GM19467 (cell line): ENCODE results near the gene BRAT1.

ENCODE experiments used
- ATAC-seq: cut with Tn5 transposase; IDR thresholded peaks from one replicate; pipeline ENCODE4 v1.9.1; 2021; ENCODE audit warnings: mild to moderate bottlenecking, moderate library complexity; ENCODE audit not compliant: unreplicated experiment

BRAT1 gene

GRCh38 chr7:2500701-2501100, 54.6 kb downstream of the BRAT1 start:
- ATAC-seq: no peak

DNA sequence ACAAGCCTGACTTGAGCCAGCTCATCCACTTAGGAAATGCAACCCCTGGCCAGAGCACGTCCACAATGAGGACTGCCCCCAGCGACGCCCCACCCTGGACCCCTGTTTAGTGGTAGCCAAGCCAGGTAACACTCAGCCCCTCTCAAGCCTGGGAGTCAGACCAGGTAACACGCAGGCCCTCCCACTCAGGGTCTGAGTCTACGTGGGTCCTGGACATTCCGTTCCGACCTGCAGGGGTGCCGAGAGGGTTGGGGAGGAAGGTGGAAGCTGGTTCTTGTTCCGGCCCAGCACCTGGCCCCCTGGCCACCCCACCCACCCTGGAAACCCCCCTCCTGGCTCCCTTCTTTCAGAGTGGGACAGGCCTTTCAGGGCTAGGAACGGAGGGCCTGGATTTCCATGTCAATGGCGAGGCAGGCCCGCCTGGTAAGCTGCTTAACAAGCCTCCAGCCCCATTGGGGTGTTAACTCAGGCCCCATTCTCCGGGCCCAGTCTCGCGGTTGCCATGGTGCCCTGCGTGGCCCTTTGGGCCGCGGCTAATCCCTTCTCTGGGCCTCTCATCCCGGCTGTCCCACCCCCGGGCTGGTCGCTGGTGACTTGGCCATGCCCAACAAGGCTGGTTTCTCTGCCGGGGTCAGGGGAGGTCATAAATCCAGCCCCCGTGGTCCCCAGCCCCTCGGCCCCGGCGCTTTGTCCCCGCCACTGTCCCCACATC, 55.4 kb downstream of the BRAT1 start:
- no peak for ATAC-seq

GRCh38 chr7:2499181-2499580, 56.1 kb downstream of the BRAT1 start:
- ATAC-seq: no peak

DNA sequence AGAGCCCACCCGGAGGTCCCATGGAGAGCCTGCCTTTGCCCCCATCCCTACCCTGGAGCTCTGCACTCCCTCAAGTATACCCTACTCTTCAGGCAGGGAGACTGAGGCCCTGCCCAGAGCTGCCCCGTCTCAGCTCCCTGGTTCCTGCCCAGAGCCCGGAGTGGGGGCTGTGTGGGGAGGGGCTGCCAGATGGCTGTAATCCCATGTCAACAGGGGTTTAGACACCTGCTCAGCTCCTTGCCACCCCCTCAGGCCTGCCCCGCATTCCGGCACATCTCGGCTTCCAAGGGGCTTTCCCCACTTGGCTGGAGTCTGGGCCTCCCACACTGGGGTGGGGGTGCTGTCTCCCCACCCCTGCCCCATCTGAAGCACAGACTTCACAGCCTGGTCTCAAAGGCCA, 56.6 kb downstream of the BRAT1 start:
- no peak for ATAC-seq

DNA sequence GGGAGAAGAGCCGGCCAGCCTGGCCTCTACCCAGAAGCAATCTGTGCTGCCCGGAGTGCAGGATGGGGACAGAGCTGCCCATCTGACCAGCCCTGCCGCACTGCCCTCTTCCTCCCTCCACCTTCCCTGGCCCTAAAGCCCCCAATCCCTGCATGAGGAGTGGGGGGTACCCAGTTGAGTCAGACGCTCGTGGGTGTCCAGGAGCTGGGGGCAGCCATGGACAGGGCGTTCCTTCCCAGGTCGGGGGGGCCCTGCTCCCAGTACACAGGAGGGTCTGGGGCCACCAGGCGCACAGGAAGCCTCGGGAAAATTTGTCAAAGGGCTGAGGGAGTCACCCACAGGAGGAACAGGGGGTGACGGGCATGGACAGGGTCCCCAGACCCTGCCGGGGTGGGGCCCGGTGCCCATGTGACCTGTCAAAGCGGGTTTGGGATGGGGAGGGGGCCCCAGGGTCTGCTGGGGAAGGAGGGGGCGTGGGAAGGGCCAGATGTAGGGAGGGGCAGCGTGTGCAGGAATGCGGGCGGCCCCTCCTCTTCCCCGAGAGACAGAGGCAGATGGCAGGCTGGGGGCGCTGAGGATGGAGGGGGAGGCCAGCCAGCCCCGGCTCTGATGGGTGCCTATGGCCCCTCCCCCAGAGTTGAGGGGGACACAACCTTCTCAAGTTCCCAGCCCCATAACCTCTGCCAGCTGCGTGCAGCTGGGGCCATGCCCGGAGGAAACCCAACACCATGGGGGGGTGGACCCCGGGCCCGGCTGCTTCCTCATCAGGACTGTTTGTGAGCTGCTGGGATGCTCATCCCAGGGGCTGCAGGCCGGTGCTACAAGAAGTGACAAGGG, 57.6 kb downstream of the BRAT1 start:
- no peak for ATAC-seq

- no peak for ATAC-seq
Observed at GRCh38 chr7:2497065-2497464, 58.3 kb downstream of the BRAT1 start.

GRCh38 chr7:2496375-2496774, 58.9 kb downstream of the BRAT1 start:
- ATAC-seq: no peak

GRCh38 chr7:2495418-2496299, 59.7 kb downstream of the BRAT1 start:
- no peak for ATAC-seq

DNA sequence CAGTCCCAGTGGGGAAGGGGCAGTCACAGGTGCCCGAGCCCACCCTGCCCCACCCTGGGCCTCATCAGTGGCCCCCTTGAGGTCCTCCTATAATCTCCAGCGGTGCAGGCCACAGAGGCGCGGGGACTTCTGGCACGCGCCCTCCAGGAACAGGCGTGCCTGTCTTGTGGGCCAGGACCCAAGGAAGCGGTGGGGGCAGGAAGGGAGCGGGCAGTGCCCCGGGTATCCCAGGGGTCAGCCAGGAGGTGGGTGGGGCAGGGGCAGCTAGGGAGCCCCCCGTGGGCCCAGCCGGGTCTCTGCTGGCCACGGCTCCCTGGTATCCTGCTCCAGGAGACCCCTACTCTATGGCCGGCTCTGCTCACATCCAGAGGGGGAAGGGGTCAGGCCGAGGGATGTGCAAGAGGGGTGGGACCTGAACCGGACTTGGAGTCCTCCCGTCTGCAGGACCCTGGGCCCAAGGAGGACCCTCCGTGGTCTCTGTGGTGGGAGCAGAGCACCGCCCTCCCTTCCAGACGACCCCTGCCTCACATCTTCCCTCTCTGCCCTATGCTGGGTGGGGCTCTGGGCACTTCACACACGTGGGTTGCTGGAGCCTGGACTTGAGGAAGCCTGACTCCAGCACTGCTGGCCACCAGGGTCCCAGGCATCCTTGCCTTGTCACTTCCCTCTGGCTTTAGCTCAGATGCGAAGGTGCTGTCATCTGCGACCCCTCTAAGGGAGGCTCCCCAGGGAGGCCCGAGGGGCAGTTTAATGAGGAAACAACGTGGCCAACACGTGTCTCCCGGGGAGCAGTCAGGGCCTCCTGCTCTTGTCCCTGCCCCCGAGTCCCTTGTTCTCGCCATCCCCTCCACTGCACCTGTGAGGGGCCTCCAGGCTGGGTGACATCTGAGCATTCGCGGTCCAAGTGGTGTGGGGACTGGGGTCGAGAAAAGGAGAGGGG, 60.9 kb downstream of the BRAT1 start:
- ATAC-seq: no peak

DNA sequence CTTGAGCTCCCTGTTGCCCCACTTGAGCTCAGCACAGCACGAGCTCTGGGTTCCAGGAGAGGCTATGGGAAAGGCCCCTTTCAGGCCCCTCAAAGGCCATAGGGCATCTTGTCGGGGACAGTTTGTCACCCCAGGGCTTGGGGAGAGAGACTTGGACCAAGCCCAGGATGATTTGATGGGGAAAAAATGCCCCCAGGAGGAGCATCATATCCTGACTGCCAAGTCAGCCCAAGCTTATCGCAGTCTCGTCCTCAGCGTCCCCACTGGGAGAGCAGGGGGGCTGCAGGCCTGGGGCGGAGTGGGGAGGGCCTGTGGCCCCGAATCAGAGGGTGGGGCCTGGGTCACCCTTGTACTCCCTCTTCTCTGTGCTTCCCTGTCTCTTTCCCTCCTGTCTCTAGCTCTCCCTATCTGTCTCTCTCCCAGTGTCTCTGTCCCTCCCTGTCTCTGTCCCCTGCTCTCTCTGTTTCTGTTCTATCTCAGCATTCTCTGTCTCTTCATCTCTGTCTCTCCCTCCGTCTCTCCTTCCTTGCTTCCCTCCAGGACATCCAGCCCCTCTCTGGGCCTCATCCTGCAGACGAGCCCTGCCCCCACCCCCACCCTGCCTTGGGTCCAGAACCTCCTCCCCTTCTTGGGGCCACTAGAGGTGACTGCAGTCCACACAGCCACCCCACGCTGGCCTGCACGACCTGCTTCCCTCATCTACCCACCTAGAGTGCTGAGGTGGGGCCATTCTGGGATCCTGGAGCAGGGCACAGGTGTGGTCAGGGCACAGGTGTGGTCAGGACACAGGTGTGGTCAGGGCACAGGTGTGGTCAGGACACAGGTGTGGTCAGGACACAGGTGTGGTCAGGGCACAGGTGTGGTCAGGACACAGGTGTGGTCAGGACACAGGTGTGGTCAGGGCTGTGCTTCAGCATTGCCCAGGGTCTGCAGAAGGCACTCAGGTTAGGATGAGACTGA, 61.8 kb downstream of the BRAT1 start:
- no peak for ATAC-seq

DNA sequence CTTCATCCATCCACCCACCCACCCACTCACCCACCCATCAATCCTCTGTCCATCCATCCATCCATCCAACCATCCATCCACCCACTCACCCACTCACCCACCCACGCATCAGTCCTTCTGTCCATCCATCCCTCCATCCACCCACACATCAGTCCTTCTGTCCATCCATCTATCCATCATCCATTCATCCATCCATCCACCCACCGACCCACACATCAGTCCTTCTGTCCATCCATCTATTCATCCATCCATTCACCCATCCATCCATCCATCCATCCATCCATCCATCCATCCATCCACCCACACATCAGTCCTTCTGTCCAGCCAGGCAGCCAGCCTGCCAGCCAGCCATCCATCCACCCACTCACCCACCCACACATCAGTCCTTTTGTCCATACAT, 63.3 kb downstream of the BRAT1 start:
- ATAC-seq: no peak

DNA sequence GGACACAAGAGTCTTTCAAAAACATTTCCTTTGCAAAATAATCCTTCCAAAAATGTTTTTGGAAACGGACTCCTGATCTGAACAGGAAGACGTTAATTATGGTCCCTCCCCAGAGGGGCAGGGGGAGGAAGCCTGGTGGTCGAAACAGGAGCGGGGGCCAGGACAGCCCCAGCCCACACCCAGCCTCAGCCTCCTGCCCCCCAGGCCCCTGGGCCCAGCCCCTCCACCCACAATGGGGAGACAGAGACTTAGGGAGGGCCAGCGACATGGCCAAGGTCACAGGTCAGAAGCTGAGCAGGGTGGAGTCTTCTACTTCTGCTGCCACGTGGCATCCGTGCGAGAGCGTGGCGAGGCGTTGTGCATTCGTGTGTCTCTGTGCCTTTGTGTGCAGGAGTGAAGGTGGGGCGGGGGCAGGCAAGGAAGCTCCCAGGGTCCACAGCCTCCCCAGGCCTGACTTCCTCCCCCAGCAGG, 65.1 kb downstream of the BRAT1 start:
- no peak for ATAC-seq

DNA sequence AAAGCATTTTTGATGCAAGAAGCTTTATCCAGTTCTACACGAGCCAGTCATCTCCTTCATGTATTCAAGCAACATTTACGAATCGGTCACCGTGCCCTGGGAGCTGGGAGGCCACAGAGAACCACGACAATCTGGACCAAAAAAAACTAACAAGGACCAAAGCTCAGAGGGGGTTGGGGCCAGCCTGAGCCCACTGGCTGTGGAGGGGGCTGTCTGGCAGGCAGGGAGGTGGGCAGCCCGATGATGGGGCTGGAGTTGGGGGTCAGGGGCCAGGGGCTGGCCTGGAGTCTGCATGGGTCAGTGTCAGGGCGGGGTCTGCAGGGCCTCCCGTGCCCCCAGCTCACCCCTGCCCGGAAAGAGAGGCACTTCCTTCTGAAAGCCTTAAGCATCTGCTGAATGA, 66.6 kb downstream of the BRAT1 start:
- no peak for ATAC-seq

DNA sequence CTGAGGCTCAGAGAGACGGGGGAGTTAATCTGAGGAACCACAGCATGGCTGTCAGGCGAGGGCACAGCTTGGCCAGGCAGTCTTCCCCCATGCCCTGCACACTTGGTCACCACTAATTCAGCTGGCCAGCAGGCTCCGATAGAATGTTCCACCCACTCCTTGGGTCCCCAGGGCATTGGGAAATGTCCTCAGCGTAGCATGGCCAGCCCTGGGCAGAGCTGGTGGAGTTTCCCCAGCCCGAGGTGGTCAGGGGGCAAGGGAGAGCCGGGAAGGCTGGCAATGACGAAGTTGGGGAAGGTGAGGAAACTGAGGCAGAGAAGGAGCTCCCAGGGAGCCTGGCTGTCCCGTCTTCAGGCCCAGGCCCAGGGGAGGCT, 67.1 kb downstream of the BRAT1 start:
- ATAC-seq: no peak
